Stimulated activated CD8-positive, alpha-beta memory T cell treated with anti-CD3 and anti-CD28 coated beads, Interleukin-12 subunit alpha, Interleukin-12 subunit beta, amount 100 ng/mL, for 4 hours (primary cell): ENCODE results near the gene RBM17.
"Not testable (repeated sequence)": the region's sequence is repeated elsewhere in the genome, so short reads cannot be mapped to it uniquely, and the experiment has no call there.

Experiments used
- DNase-seq: peaks from one replicate; pipeline ENCODE4 v3.0.0-alpha.2; 2020; ENCODE audit warnings: low read depth

The RBM17 gene

GRCh38 chr10:6112893-6113292 lies 24.1 kb downstream of the RBM17 start:
- DNase-seq, result no peak

- no peak for DNase-seq
Measured at GRCh38 chr10:6114299-6114698, 25.5 kb downstream of the RBM17 start.

GRCh38 chr10:6114805-6115341 lies 26.0 kb downstream of the RBM17 start:
- no peak for DNase-seq

GRCh38 chr10:6115411-6115810 lies 26.6 kb downstream of the RBM17 start:
- DNase-seq, result no peak

DNA sequence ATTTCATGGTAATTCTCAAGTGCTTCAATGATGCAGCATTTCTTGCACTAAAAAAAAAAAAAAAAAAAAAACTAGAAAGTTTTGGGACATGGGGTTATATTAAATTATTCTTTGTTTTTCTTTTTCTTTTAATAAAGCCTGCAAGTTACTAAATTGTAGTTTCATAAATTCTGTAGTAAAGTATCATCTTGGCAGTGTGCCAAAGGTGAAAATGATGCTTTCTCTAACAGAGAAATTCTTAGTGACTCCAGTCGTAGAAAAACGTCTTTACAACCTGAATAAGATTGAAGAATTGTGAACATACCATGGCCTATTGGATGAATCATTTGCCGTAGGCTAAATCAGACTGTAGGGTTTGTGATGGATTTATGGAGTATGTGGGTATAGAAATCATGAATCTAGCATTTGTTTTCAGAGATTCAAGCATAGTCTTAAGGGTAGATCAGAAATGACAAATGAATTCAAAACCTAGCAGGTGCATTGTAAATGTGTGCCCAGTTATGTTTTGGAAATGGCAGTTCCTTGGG lies 27.1 kb downstream of the RBM17 start:
- no peak for DNase-seq

DNA sequence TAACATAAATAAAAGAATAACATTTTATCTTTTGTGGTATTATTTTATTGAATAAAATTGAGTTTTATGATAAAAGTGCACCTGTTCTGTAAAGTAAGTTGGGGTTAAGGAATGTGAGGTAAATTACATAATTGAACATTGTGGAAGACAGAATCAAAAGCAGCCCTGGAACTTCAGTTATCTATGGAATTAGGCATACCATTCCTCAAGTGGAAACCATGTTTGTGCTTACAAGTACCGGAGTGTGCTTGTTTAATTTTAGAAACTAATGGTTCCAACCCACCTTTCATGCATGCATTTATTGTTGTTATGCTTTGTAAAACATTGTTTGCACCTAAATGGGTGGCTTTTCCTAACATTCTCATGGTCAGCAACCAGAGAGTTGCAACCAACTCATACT lies 28.0 kb downstream of the RBM17 start:
- DNase-seq, result no peak

DNA sequence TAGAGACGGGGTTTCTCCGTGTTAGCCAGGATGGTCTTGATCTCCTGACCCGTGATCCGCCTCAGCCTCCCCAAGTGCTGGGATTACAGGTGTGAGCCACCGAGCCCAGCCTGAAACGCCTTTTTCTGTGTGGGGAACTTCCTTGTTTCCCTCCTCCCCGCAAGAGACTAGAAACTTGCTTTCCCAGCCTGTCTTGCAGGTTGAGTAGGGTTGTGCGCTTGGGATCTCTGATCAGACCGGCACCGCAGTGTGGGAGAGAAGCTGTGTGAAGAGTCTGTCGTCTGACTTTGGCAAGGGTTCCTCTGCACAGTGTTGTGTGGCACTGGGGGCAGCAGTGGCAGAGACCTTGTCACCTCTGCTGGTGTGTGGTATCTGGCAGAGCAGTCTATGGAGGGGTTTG lies 28.9 kb downstream of the RBM17 start:
- no peak for DNase-seq

GRCh38 chr10:6119423-6119822 lies 30.6 kb downstream of the RBM17 start:
- no peak for DNase-seq

DNA sequence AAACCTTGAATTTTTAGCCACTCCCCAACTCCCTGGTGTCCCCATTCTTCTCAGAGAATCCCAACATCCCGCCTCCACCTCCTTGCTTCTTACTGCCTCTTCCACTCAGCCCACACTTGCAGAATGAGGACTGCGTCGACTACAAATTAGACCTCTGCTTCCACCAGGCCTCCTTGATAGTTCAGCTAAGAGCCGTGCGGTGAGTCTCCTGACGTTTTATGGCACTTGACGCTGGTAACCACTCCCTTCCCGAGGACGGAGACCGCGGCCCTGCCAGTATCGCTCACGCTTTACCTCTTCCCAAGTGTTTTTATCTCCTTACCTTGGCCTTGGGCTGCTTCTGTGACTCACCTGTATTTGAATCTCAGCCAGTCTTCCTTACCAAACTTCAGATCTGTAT lies 31.1 kb downstream of the RBM17 start:
- no peak for DNase-seq

- DNase-seq, result no peak
Measured at GRCh38 chr10:6120691-6121090, 31.9 kb downstream of the RBM17 start.

GRCh38 chr10:6121146-6121545 lies 32.3 kb downstream of the RBM17 start:
- no peak for DNase-seq

- DNase-seq, result no peak
Measured at GRCh38 chr10:6123532-6123931, 34.7 kb downstream of the RBM17 start.

DNA sequence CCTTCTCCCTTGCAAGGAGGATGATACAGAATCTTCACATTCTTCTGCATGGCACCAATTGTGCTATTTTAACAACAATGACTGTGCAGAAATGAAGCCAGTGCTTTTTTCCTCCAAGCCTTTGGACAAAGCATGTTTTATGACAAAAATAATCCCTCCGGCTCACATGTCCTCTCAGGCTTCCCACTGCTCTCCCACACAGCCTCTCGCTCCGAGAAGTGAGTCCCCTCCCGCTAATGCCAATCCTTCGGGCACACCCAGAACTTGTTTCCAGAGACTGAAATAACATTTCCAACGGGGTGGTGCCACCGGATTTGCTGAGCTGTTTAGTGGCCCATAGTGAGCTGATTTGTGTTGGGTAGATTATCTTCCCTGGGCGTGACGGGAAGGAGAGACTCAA lies 35.8 kb downstream of the RBM17 start:
- no peak for DNase-seq

DNA sequence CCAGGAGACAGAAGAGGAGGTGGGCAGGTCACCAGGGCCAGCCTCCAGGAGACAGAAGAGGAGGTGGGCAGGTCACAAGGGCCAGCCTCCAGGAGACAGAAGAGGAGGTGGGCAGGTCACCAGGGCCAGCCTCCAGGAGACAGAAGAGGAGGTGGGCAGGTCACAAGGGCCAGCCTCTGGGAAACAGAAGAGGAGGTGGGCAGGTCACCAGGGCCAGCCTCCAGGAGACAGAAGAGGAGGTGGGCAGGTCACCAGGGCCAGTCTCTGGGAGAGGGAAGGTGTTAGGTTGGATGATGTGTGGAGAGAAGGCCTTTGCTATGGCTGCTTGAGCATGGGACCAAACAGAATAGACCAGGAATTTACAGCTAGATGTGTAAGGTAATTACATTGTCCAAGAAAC lies 38.6 kb downstream of the RBM17 start:
- not testable (repeated sequence) for DNase-seq

DNA sequence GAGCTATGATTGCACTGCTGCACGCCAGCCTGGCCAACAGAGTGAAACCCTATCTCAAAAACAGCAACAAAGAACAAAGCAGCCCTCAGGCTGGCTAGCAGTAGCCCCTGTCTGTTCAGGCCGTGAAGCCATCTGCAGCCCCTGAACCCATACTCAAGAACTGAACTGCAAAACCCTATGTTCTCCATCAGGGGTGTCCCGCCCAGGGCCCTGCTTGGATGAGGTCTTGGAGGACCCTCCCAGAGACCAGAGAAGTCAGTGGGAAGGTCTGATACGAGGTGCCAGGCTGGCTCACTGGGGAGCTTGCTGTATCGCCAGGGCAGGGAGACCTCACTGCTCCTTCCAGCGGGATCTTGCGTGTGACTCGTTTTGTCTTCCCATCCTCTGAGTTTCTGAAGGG lies 39.3 kb downstream of the RBM17 start:
- DNase-seq, result no peak

- DNase-seq, result no peak
Measured at GRCh38 chr10:6128591-6129251, 39.9 kb downstream of the RBM17 start.

GRCh38 chr10:6130848-6131470 lies 42.1 kb downstream of the RBM17 start:
- DNase-seq, result no peak

DNA sequence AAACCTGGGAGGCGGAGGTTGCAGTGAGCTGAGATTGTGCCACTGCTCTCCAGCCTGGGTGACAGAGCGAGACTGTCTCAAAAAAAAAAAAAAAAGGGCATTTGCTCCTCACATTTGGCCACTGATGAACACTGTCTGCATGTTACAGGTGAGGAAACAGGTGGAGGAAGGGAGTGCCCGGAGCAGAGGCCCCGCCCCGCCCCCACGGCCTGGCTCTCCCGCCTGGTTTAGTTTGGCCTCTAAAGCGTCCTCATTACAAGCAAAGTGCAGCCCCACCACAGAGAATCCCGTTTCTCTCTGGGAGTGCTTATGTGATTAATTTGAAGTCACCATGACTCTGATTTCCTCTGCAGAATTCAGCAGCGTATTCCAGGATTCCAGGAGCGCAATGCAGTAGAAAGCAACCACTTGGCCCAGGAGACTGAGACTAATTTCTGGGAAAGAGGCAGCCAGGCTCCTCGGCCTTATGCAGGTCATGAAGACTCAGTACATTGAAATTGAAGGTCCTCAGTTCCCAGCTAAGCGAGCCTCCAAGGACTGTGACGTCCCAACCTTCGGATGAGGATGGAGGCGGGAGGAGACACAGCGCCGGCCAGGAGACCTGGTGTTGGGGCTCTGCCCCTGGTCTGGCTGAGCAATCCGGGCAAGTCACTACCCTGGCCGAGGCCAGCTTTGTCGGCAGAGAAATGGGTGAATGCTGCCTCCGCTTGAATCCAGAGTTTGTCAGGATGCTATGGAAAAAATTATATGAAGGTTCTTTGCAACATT lies 44.7 kb downstream of the RBM17 start:
- DNase-seq, result no peak

DNA sequence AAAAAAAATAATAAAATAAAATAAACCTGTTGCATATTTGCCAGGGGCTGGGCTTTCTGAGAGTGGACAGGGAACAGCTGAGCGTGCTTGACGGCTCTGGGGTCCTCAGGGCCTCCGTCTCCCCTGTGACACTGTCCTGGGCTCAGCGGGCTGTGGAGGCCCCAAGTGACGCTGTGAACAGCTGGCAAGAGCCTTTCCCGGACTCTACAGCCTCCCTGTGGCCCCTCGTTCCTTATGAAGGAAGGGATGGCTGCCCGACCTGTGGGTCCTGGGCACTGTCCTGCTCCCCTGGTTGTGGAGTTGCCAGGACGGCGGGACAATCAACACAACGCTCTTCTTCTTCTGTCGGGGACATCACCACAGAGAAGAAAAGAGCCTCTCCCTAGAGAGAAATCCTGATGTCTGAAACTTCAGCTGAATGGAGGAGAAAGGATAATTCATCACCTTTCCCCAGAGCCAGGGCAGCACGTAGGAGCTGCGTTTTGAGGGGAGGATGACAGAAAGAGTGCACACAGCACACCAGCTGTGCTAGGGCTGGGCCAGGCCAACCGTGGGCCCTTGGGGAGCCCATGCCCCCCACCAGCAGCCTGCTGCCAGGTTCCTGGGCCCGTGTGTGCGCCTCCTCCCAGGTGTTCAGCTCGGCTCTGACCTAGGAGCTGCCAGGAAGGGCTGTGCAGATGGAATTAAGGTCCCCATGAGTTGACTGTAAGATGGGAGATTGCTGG lies 45.4 kb downstream of the RBM17 start:
- DNase-seq, result no peak

DNA sequence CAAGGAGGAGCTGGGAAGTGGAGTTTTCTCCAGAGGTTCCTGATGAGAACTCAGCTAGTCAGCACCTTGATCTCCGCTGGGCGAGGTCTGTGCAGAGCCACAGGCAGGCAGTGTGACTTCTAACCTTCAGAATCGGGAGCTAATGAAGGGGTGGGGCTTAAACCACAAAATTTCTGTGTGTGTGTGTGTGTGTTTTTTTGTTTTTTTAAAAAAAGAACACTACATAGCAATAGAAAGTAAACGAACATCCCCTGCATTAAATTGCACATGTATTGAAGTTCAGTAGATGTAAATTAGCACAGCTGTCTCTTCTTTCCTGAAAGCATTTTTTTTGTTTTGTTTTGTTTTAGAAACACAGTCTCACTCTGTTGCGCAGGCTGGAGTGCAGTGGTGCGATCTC lies 46.2 kb downstream of the RBM17 start:
- DNase-seq, result no peak

- DNase-seq, result no peak
Measured at GRCh38 chr10:6135589-6136168, 46.8 kb downstream of the RBM17 start.
